Neural progenitor cell (in vitro differentiated cells): ENCODE results near the gene TRIO. TPM values are rescaled to one million over a fixed set of nuclear protein-coding genes. Genes with fewer than 3 reads are reported as not detected.
A peak's percentile ranks its signal among the peaks of the same experiment; 100 is the strongest.

Experiments used
- DNase-seq: peaks from one replicate; pipeline ENCODE4 v3.0.0-alpha.2; 2016; ENCODE audit warnings: low spot score
- H2AFZ ChIP-seq: fragments of 200-600 bp; sonication (generic); replicated peaks from 2 replicates; pipeline ENCODE4 v1.6.1; 2016; ENCODE audit warnings: antibody characterized with exemption
- H3F3A ChIP-seq: fragments of 200-600 bp; sonication (generic); 2 replicates; pipeline ENCODE4 v1.6.1; 2016; ENCODE audit warnings: antibody characterized with exemption, low read depth
- H3K27ac ChIP-seq: fragments of 200-600 bp; sonication (generic); 2 replicates; pipeline ENCODE4 v1.5.1; 2016; ENCODE audit warnings: mild to moderate bottlenecking
- H3K27me3 ChIP-seq: fragments of 200-600 bp; sonication (generic); 2 replicates; pipeline ENCODE4 v1.6.1; 2016; ENCODE audit warnings: mild to moderate bottlenecking, moderate library complexity
- H3K36me3 ChIP-seq: fragments of 200-600 bp; sonication (generic); 2 replicates; pipeline ENCODE4 v1.5.1; 2016
- H3K4me1 ChIP-seq: fragments of 200-600 bp; sonication (generic); 2 replicates; pipeline ENCODE4 v1.6.1; 2016; ENCODE audit warnings: mixed run types
- H3K4me2 ChIP-seq: fragments of 200-600 bp; sonication (generic); 2 replicates; pipeline ENCODE4 v1.6.1; 2016
- H3K4me3 ChIP-seq: fragments of 200-600 bp; sonication (generic); 2 replicates; pipeline ENCODE4 v1.5.1; 2016
- H3K79me2 ChIP-seq: fragments of 200-600 bp; sonication (generic); 2 replicates; pipeline ENCODE4 v1.6.1; 2016; ENCODE audit warnings: low read depth
- H3K9ac ChIP-seq: fragments of 200-600 bp; sonication (generic); 2 replicates; pipeline ENCODE4 v1.6.1; 2016
- H3K9me3 ChIP-seq: fragments of 200-600 bp; sonication (generic); 2 replicates; pipeline ENCODE4 v1.5.1; 2016; ENCODE audit warnings: low read depth
- H4K20me1 ChIP-seq: fragments of 200-600 bp; sonication (generic); 2 replicates; pipeline ENCODE4 v1.6.1; 2016; ENCODE audit warnings: low read depth
- H3K27ac Mint-ChIP-seq: 3 replicates; pipeline ENCODE4 v1.8.0; 2021; ENCODE audit warnings: mixed read lengths
- H3K27me3 Mint-ChIP-seq: 2 replicates; pipeline ENCODE4 v1.8.0; 2022; ENCODE audit warnings: low read depth, mild to moderate bottlenecking, inconsistent platforms, moderate library complexity, mixed read lengths; ENCODE audit not compliant: insufficient read depth
- H3K36me3 Mint-ChIP-seq: 3 replicates; pipeline ENCODE4 v1.8.0; 2021; ENCODE audit warnings: mixed read lengths
- H3K4me1 Mint-ChIP-seq: 3 replicates; pipeline ENCODE4 v1.8.0; 2021; ENCODE audit warnings: mixed read lengths
- H3K4me3 Mint-ChIP-seq: 3 replicates; pipeline ENCODE4 v1.8.0; 2021; ENCODE audit warnings: mild to moderate bottlenecking, moderate library complexity, mixed read lengths
- H3K9me3 Mint-ChIP-seq: 3 replicates; pipeline ENCODE4 v1.8.0; 2020; ENCODE audit warnings: mixed read lengths
- CTCF ChIP-seq: fragments of 200-600 bp; sonication (generic); IDR thresholded peaks from 2 replicates; pipeline ENCODE4 v1.5.1; 2017; ENCODE audit warnings: antibody characterized with exemption, mild to moderate bottlenecking
- EZH2 ChIP-seq: fragments of 200-600 bp; sonication (generic); IDR thresholded peaks from 2 replicates; pipeline ENCODE4 v1.6.1; 2017; ENCODE audit warnings: antibody characterized with exemption, mild to moderate bottlenecking, moderate library complexity
- EZH2phosphoT487 ChIP-seq: fragments of 200-600 bp; sonication (generic); IDR thresholded peaks from 2 replicates; pipeline ENCODE4 v1.6.1; 2017; ENCODE audit warnings: antibody characterized with exemption
- total RNA-seq: library from RNA; depleted of rRNA; stranded (reverse); fragments of >200 nt; gene quantifications from 2 replicates; pipeline ENCODE4 v1.2.3, GENCODE V29; 2015; ENCODE audit warnings: low replicate concordance

TRIO gene
- total RNA-seq, 1 donor from 2014 or later, result 84.7 TPM

- Histone ChIP-seq H3K27me3 (no peaks in the 10 kb centered on the region), H3K27ac (no peak overlapping the region), H3K79me2 (peaks cover 17% of the 10 kb centered on the region), H3K4me2 (no peak overlapping the region), H4K20me1 (peaks cover 41% of the 10 kb centered on the region), H3K36me3 (no peaks in the 10 kb centered on the region), H3K4me3 (no peak overlapping the region), H3K4me1 (peaks cover 39% of the 10 kb centered on the region), H3F3A (peaks cover 24% of the 10 kb centered on the region), H2AFZ (no peak overlapping the region), H3K9me3 (no peaks in the 10 kb centered on the region), H3K9ac (no peak overlapping the region)
- Mint-ChIP-seq H3K27me3 (no peaks in the 10 kb centered on the region), H3K36me3 (peaks cover 25% of the 10 kb centered on the region), H3K4me1 (peaks cover 36% of the 10 kb centered on the region), H3K9me3 (no peaks in the 10 kb centered on the region), H3K4me3 (no peak overlapping the region), H3K27ac (no peak overlapping the region)
- TF ChIP-seq CTCF (no peak), EZH2 (no peak), EZH2phosphoT487 (no peak)
- DNase-seq, result no peak
Measured at GRCh38 chr5:14286574-14287421, 143.7 kb downstream of the TRIO start.

- Mint-ChIP-seq H3K36me3 (peaks cover 34% of the 10 kb centered on the region), H3K9me3 (no peaks in the 10 kb centered on the region), H3K4me3 (no peak overlapping the region), H3K27ac (no peak overlapping the region), H3K4me1 (peaks cover 18% of the 10 kb centered on the region), H3K27me3 (no peaks in the 10 kb centered on the region)
- H3K27me3 ChIP-seq, result no peaks in the 10 kb centered on the region
- no peak overlapping the region for H3K4me2 ChIP-seq
- no peak overlapping the region for H3K27ac ChIP-seq
- peaks cover 7% of the 10 kb centered on the region for H3F3A ChIP-seq
- H3K9me3 ChIP-seq, result no peaks in the 10 kb centered on the region
- H2AFZ ChIP-seq, result no peak overlapping the region
- no peaks in the 10 kb centered on the region for H3K79me2 ChIP-seq
- peaks cover 12% of the 10 kb centered on the region for H3K4me1 ChIP-seq
- DNase-seq, result no peak
- no peaks in the 10 kb centered on the region for H3K36me3 ChIP-seq
- H4K20me1 ChIP-seq, result peaks cover 29% of the 10 kb centered on the region
- TF ChIP-seq EZH2 (no peak), EZH2phosphoT487 (no peak), CTCF (no peak)
- H3K4me3 ChIP-seq, result no peak overlapping the region
- H3K9ac ChIP-seq, result no peak overlapping the region
Measured at GRCh38 chr5:14292766-14293658, 149.9 kb downstream of the TRIO start.

GRCh38 chr5:14295610-14296009 is 152.5 kb downstream of the TRIO start:
- TF ChIP-seq EZH2phosphoT487, result no peak
- no peak for TF ChIP-seq EZH2
- no peak for TF ChIP-seq CTCF
- no peaks in the 10 kb centered on the region for H3K36me3 ChIP-seq
- no peaks in the 10 kb centered on the region for H3K9me3 ChIP-seq
- no peak overlapping the region for H3K27ac Mint-ChIP-seq
- H3K79me2 ChIP-seq, result no peaks in the 10 kb centered on the region
- H3K4me1 ChIP-seq, result peaks cover 33% of the 10 kb centered on the region
- peak overlapping the region; percentile 17 for H3K27ac ChIP-seq
- no peak overlapping the region for H3K4me3 Mint-ChIP-seq
- DNase-seq, result no peak
- peaks cover 45% of the 10 kb centered on the region for H4K20me1 ChIP-seq
- no peaks in the 10 kb centered on the region for H3K9me3 Mint-ChIP-seq
- no peak overlapping the region for H2AFZ ChIP-seq
- peaks cover 33% of the 10 kb centered on the region for H3K4me1 Mint-ChIP-seq
- no peaks in the 10 kb centered on the region for H3K27me3 Mint-ChIP-seq
- H3K9ac ChIP-seq, result no peak overlapping the region
- no peak overlapping the region for H3K4me2 ChIP-seq
- H3K4me3 ChIP-seq, result no peak overlapping the region
- H3K36me3 Mint-ChIP-seq, result peaks cover 22% of the 10 kb centered on the region
- H3K27me3 ChIP-seq, result no peaks in the 10 kb centered on the region
- H3F3A ChIP-seq, result peaks cover 7% of the 10 kb centered on the region
